Panc1 (cell line): ENCODE data around the gene CACNG7. TPM values are rescaled to one million over a fixed set of nuclear protein-coding genes. Genes with fewer than 3 reads are reported as not detected.

ENCODE experiments used
- ATAC-seq: fragments of 200-7000 bp; cut with Tn5 transposase; 2 replicates; pipeline ENCODE4 v1.9.1; 2020; ENCODE audit warnings: mild to moderate bottlenecking, moderate library complexity
- BruUV-seq: library from RNA; stranded (reverse); fragments of 400-500 nt; replicated peaks from 2 replicates; lab custom pipeline; 2021; lab: Mats Ljungman, UMichigan
- CTCF ChIA-PET: fragments of 300-600 bp; sonication (Branson Sonifier 250); formaldehyde crosslinking; loops from one replicate; lab custom pipeline; 2022; ENCODE audit warnings: antibody characterized with exemption; lab: Charles Lee
- POLR2A ChIA-PET: fragments of 300-600 bp; sonication (Branson Sonifier 250); formaldehyde crosslinking; loops from one replicate; lab custom pipeline; 2022; ENCODE audit warnings: antibody characterized with exemption; lab: Charles Lee
- DNase-seq: peaks from one replicate; pipeline ENCODE4 v3.0.0-alpha.2; 2010; ENCODE audit warnings: low read depth, low spot score
- H3K27ac ChIP-seq: 2 replicates; pipeline ENCODE4 v1.5.1; 2011; ENCODE audit warnings: mild to moderate bottlenecking, low read length, inconsistent platforms
- H3K27me3 ChIP-seq: fragments of 200-500 bp; sonication (Bioruptor generic); 2 replicates; pipeline ENCODE4 v1.6.0; 2014; ENCODE audit warnings: low read length, inconsistent platforms; ENCODE audit not compliant: control insufficient read depth, insufficient read depth
- H3K36me3 ChIP-seq: fragments of 200-500 bp; sonication (Bioruptor generic); 2 replicates; pipeline ENCODE4 v1.5.1; 2014; ENCODE audit warnings: inconsistent platforms, mild to moderate bottlenecking, low read length, moderate library complexity; ENCODE audit not compliant: control insufficient read depth, insufficient read depth
- H3K4me1 ChIP-seq: 2 replicates; pipeline ENCODE4 v1.5.1; 2011; ENCODE audit warnings: inconsistent platforms, mild to moderate bottlenecking, low read length, moderate library complexity; ENCODE audit not compliant: control insufficient read depth, insufficient read depth
- H3K4me3 ChIP-seq, 2 experiments: 2 replicates each; pipeline ENCODE4 v1.5.1; 2011 to 2012; ENCODE audit warnings: low read depth in 2 of 2, low read length in 2 of 2, mild to moderate bottlenecking in 2 of 2, inconsistent platforms in 1 of 2, moderate library complexity in 1 of 2
- H3K9me3 ChIP-seq: fragments of 200-500 bp; sonication (Bioruptor generic); 2 replicates; pipeline ENCODE4 v1.5.1; 2014; ENCODE audit warnings: low read depth, mild to moderate bottlenecking, inconsistent platforms, low read length, moderate library complexity; ENCODE audit not compliant: control insufficient read depth, insufficient read depth
- CTCF ChIP-seq: fragments of 450-650 bp; IDR thresholded peaks from 2 replicates; pipeline ENCODE4 v1.5.1; 2017; ENCODE audit warnings: mild to moderate bottlenecking
- POLR2AphosphoS5 ChIP-seq: IDR thresholded peaks from 2 replicates; pipeline ENCODE4 v1.6.1; 2012; ENCODE audit warnings: mild to moderate bottlenecking, low read depth, low read length, moderate library complexity
- SIN3A ChIP-seq: IDR thresholded peaks from 2 replicates; pipeline ENCODE4 v1.6.1; 2012; ENCODE audit warnings: low read depth, mild to moderate bottlenecking, low read length, moderate library complexity, borderline replicate concordance; ENCODE audit not compliant: insufficient read depth
- TCF7L2 ChIP-seq: IDR thresholded peaks from 2 replicates; pipeline ENCODE4 v1.6.1; 2011; ENCODE audit warnings: mild to moderate bottlenecking, low read depth, low read length, inconsistent platforms
- in situ Hi-C: cut with HindIII; loops from 2 replicates; pipeline ENCODE4 v1.10.0; 2016; ENCODE audit warnings: low sequenced_read_pairs, low pct_unique_long_range_greater_than_20kb
- intact Hi-C: fragments of 100-400 bp; cut with micrococcal nuclease; formaldehyde crosslinking; loops from one replicate; pipeline ENCODE4 v1.10.0; 2022; ENCODE audit not compliant: unreplicated experiment
- total RNA-seq: library from RNA; stranded (reverse); gene quantifications from one replicate; pipeline ENCODE4 v1.2.1, GENCODE V29; 2021; ENCODE audit not compliant: unreplicated experiment
- TF ChIP-seq, protein P1 (sequence below), 2 experiments: IDR thresholded peaks; 2 replicates each; pipeline ENCODE4 v1.6.1; 2011 to 2012; ENCODE audit warnings: low read depth in 2 of 2, control low read depth in 1 of 2, low read length in 1 of 2, mild to moderate bottlenecking in 1 of 2, moderate library complexity in 1 of 2; ENCODE audit not compliant: insufficient read depth in 1 of 2

CACNG7 gene
- total RNA-seq, 1 experiment from 2014 or later, result 7.7 TPM

DNA sequence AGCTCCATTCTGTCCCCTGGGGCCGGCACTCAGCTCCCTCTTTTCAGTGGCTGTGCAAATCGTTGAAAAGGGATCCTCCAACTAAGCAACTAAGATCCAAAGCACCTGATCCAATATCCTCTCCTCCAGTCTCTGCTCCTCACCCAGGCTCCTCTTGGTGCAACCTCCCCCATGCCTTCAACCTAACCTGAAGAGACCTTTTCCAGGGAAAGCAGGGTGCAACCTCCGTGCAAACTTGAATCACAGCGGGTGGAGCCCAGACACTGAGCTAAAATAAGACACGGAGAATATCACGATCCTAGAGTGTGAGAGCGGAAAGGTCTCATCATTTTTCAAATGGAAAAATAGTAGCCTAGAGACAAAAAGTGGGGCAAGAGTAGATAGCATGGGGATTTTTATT is 8.3 kb downstream of the CACNG7 start:
- in situ Hi-C loops, result loop anchor here (25.0 kb wide), 1 partner anchor 120 kb away; no protein-coding TSS in a partner anchor
- Histone ChIP-seq H3K27ac (no peak overlapping the region), H3K4me1 (no peaks in the 10 kb centered on the region), H3K36me3 (no peaks in the 10 kb centered on the region), H3K27me3 (no peaks in the 10 kb centered on the region), H3K9me3 (no peaks in the 10 kb centered on the region), H3K4me3 (no peak overlapping the region)
- BruUV-seq, result no TSS peak
- ATAC-seq (no peak), DNase-seq (no peak)
- ChIA-PET POLR2A (no interaction called here), CTCF (no interaction called here)
- intact Hi-C loops, result no loop called here
- TF ChIP-seq CTCF, result no peak

DNA sequence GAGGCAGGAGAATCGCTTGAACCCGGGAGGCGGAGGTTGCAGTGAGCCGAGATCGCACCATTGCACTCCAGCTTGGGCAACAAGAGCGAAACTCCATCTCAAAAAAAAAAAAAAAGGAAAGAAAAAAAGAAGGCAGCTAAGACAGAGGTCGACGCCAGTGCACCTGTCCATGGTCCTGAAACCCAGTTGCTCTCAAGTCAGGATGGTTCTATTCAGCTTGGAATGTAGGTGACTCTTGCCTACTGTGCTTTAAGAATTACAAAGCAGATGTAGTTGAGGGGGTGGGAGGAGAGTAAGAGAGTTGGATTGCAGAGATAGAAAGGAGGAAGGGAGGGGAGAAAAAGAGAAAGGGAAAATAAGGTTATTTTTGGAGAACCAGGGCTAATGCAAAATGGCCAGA is 18.7 kb downstream of the CACNG7 start:
- Histone ChIP-seq H3K4me1 (no peaks in the 10 kb centered on the region), H3K9me3 (no peaks in the 10 kb centered on the region), H3K36me3 (no peaks in the 10 kb centered on the region), H3K27ac (no peak overlapping the region), H3K4me3 (no peak overlapping the region), H3K27me3 (no peaks in the 10 kb centered on the region)
- in situ Hi-C loops (no loop called here), intact Hi-C loops (no loop called here)
- BruUV-seq, result no TSS peak
- TF ChIP-seq, protein P1, sequence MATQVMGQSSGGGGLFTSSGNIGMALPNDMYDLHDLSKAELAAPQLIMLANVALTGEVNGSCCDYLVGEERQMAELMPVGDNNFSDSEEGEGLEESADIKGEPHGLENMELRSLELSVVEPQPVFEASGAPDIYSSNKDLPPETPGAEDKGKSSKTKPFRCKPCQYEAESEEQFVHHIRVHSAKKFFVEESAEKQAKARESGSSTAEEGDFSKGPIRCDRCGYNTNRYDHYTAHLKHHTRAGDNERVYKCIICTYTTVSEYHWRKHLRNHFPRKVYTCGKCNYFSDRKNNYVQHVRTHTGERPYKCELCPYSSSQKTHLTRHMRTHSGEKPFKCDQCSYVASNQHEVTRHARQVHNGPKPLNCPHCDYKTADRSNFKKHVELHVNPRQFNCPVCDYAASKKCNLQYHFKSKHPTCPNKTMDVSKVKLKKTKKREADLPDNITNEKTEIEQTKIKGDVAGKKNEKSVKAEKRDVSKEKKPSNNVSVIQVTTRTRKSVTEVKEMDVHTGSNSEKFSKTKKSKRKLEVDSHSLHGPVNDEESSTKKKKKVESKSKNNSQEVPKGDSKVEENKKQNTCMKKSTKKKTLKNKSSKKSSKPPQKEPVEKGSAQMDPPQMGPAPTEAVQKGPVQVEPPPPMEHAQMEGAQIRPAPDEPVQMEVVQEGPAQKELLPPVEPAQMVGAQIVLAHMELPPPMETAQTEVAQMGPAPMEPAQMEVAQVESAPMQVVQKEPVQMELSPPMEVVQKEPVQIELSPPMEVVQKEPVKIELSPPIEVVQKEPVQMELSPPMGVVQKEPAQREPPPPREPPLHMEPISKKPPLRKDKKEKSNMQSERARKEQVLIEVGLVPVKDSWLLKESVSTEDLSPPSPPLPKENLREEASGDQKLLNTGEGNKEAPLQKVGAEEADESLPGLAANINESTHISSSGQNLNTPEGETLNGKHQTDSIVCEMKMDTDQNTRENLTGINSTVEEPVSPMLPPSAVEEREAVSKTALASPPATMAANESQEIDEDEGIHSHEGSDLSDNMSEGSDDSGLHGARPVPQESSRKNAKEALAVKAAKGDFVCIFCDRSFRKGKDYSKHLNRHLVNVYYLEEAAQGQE (IDR thresholded peaks at IDR 0.05; ENCODE audit: insufficient read depth in 1 of 2, low read depth in 2 of 2, low read length in 1 of 2), result peak; percentile 95 to 98
- TF ChIP-seq SIN3A, result no peak
- no peak for DNase-seq
- CTCF ChIA-PET, result no interaction called here
- ATAC-seq, result peak; percentile 78
- POLR2A ChIA-PET, result no interaction called here

GRCh38 chr19:53936029-53936428 is 27.0 kb downstream of the CACNG7 start:
- in situ Hi-C loops, result no loop called here
- POLR2A ChIA-PET, result interaction anchor here (0.6 to 0.7 kb wide), 3 partner anchors 11 to 95 kb away, joined by 3 to 4 read pairs (median 4); no protein-coding TSS in a partner anchor

More at GRCh38 chr19:53936029-53936428, 27.0 kb downstream of the CACNG7 start:
- CTCF ChIA-PET, result interaction anchor here (0.6 kb wide), 1 partner anchor 30 kb away, joined by 4 read pairs; no protein-coding TSS in a partner anchor
- H3K9me3 ChIP-seq, result no peaks in the 10 kb centered on the region
- H3K27ac ChIP-seq, result no peak overlapping the region
- no peaks in the 10 kb centered on the region for H3K27me3 ChIP-seq
- intact Hi-C loops, result no loop called here
- no TSS peak for BruUV-seq
- no peaks in the 10 kb centered on the region for H3K36me3 ChIP-seq
- no peak for DNase-seq
- H3K4me3 ChIP-seq, result no peak overlapping the region
- TF ChIP-seq TCF7L2, result no peak
- TF ChIP-seq, protein P1 (IDR thresholded peaks at IDR 0.05; ENCODE audit: insufficient read depth in 1 of 2, low read depth in 2 of 2, low read length in 1 of 2), result no peak
- TF ChIP-seq CTCF, result no peak
- TF ChIP-seq SIN3A, result no peak
- no peak for TF ChIP-seq POLR2AphosphoS5
- no peaks in the 10 kb centered on the region for H3K4me1 ChIP-seq
- no peak for ATAC-seq
